SK-N-SH (cell line): ENCODE measurements around the gene BCAS2. TPM values are rescaled to one million over a fixed set of nuclear protein-coding genes. Genes with fewer than 3 reads are reported as not detected.
A peak's percentile ranks its signal among the peaks of the same experiment; 100 is the strongest.

Source experiments
- CTCF ChIA-PET: fragments of 300-600, 350-600 bp; formaldehyde crosslinking; extraction: SDS; loops from one replicate; lab custom pipeline; 2021; lab: Yijun Ruan, JAX
- POLR2A ChIA-PET: fragments of 350-600 bp; sonication (Branson Sonifier 250); formaldehyde crosslinking; extraction: SDS; loops from one replicate; lab custom pipeline; 2020; ENCODE audit warnings: antibody characterized with exemption, inconsistent platforms; lab: Yijun Ruan, JAX
- DNase-seq: peaks from one replicate; pipeline ENCODE4 v3.0.0; 2012
- H2AFZ ChIP-seq: fragments of 200-600 bp; sonication (generic); 2 replicates; pipeline ENCODE4 v1.8.1; 2016; ENCODE audit warnings: antibody characterized with exemption, mild to moderate bottlenecking, low read depth
- H3F3A ChIP-seq: fragments of 200-600 bp; sonication (generic); replicated peaks from 2 replicates; pipeline ENCODE3; 2016; ENCODE audit warnings: antibody characterized with exemption, mild to moderate bottlenecking; ENCODE audit not compliant: insufficient read depth
- H3K27ac ChIP-seq, 2 experiments: fragments of 200-500 bp in 1 of 2; fragments of 200-600 bp in 1 of 2; sonication (Bioruptor generic) in 1 of 2; sonication (generic), shearing (Covaris generic) in 1 of 2; 2 replicates each; pipeline versions ENCODE4 v1.5.1 to v1.6.1; 2014 to 2016; ENCODE audit warnings: low read depth in 2 of 2, inconsistent platforms in 1 of 2, low read length in 1 of 2, mild to moderate bottlenecking in 1 of 2, mixed read lengths in 1 of 2
- H3K27me3 ChIP-seq: fragments of 200-600 bp; sonication (generic), shearing (Covaris generic); 2 replicates; pipeline ENCODE4 v1.6.1; 2016; ENCODE audit warnings: mixed run types; ENCODE audit not compliant: insufficient read depth
- H3K36me3 ChIP-seq, 2 experiments: fragments of 200-500 bp in 1 of 2; fragments of 200-600 bp in 1 of 2; sonication (Bioruptor generic) in 1 of 2; sonication (generic) in 1 of 2; replicated peaks in 1 of 2; 2 replicates each; pipeline versions ENCODE3 to v1.5.1; 2014 to 2016; ENCODE audit warnings: low read length in 1 of 2, mild to moderate bottlenecking in 1 of 2; ENCODE audit not compliant: insufficient read depth in 2 of 2, control insufficient read depth in 1 of 2
- H3K4me1 ChIP-seq, 2 experiments: fragments of 200-500 bp in 1 of 2; fragments of 200-600 bp in 1 of 2; sonication (Bioruptor generic) in 1 of 2; sonication (generic), shearing (Covaris generic) in 1 of 2; 2 replicates each; pipeline versions ENCODE4 v1.5.1 to v1.6.1; 2014 to 2016; ENCODE audit warnings: low read depth in 1 of 2, low read length in 1 of 2, mixed run types in 1 of 2; ENCODE audit not compliant: insufficient read depth in 2 of 2, control insufficient read depth in 1 of 2
- H3K4me2 ChIP-seq: fragments of 200-600 bp; sonication (generic), shearing (Covaris generic); 2 replicates; pipeline ENCODE4 v1.6.1; 2017; ENCODE audit warnings: mixed run types
- H3K4me3 ChIP-seq, 2 experiments: fragments of 200-500 bp in 1 of 2; fragments of 200-600 bp in 1 of 2; sonication (Bioruptor generic) in 1 of 2; sonication (generic), shearing (Covaris generic) in 1 of 2; 2 replicates each; pipeline versions ENCODE4 v1.5.1 to v1.8.1; 2014 to 2016; ENCODE audit warnings: low read depth in 2 of 2, inconsistent platforms in 1 of 2, low read length in 1 of 2, mild to moderate bottlenecking in 1 of 2, mixed read lengths in 1 of 2, moderate library complexity in 1 of 2
- H3K79me2 ChIP-seq: fragments of 200-600 bp; sonication (generic); 2 replicates; pipeline ENCODE4 v1.8.1; 2017; ENCODE audit warnings: mild to moderate bottlenecking; ENCODE audit not compliant: insufficient read depth
- H3K9ac ChIP-seq: fragments of 200-600 bp; sonication (generic); 2 replicates; pipeline ENCODE4 v1.6.1; 2017; ENCODE audit warnings: mixed run types
- H3K9me2 ChIP-seq: fragments of 200-600 bp; sonication (generic); 2 replicates; pipeline ENCODE4 v1.6.1; 2017; ENCODE audit warnings: mixed run types
- H3K9me3 ChIP-seq: fragments of 200-600 bp; sonication (generic); 2 replicates; pipeline ENCODE4 v1.6.1; 2017; ENCODE audit warnings: mixed run types, mild to moderate bottlenecking, moderate library complexity
- H4K20me1 ChIP-seq: fragments of 200-600 bp; sonication (generic); 2 replicates; pipeline ENCODE4 v1.6.1; 2017; ENCODE audit warnings: mild to moderate bottlenecking, mixed run types; ENCODE audit not compliant: insufficient read depth
- ELF1 ChIP-seq: IDR thresholded peaks from 2 replicates; pipeline ENCODE4 v1.4.0; 2012
- FOSL2 ChIP-seq: IDR thresholded peaks from 2 replicates; pipeline ENCODE4 v1.4.0; 2012; ENCODE audit warnings: low read depth, mild to moderate bottlenecking, moderate library complexity, borderline replicate concordance
- FOXJ3 ChIP-seq: sonication (generic); formaldehyde crosslinking; IDR thresholded peaks from 2 replicates; pipeline ENCODE4 v1.5.1; 2020; ENCODE audit warnings: mild to moderate bottlenecking, missing genetic modification reagents
- GATA2 ChIP-seq: sonication (generic); formaldehyde crosslinking; IDR thresholded peaks from 2 replicates; pipeline ENCODE4 v1.5.0; 2020; ENCODE audit warnings: mild to moderate bottlenecking, missing genetic modification reagents
- JUND ChIP-seq: IDR thresholded peaks from 2 replicates; pipeline ENCODE4 v1.4.0; 2012
- NFIC ChIP-seq: IDR thresholded peaks from 2 replicates; pipeline ENCODE4 v1.4.0; 2012; ENCODE audit warnings: borderline replicate concordance
- NRF1 ChIP-seq: IDR thresholded peaks from 2 replicates; pipeline ENCODE4 v1.6.1; 2012; ENCODE audit warnings: low read depth, mild to moderate bottlenecking, low read length
- POLR2AphosphoS5 ChIP-seq: IDR thresholded peaks from 2 replicates; pipeline ENCODE4 v1.6.1; 2012; ENCODE audit warnings: low read depth, low read length
- RCOR1 ChIP-seq: fragments of 150-350 bp; IDR thresholded peaks from 2 replicates; pipeline ENCODE4 v1.6.1; 2017; ENCODE audit warnings: antibody characterized with exemption, low read length
- REST ChIP-seq: IDR thresholded peaks from 2 replicates; pipeline ENCODE4 v1.6.1; 2012; ENCODE audit warnings: mild to moderate bottlenecking, low read depth, low read length, moderate library complexity
- RXRA ChIP-seq: IDR thresholded peaks from 2 replicates; pipeline ENCODE4 v1.4.0; 2012; ENCODE audit warnings: low read depth, mild to moderate bottlenecking, borderline replicate concordance
- SMC3 ChIP-seq: IDR thresholded peaks from 2 replicates; pipeline ENCODE4 v1.6.1; 2012; ENCODE audit warnings: low read depth, low read length, improper control_type of control experiment
- TCF12 ChIP-seq: IDR thresholded peaks from 2 replicates; pipeline ENCODE4 v1.4.0; 2012
- TEAD4 ChIP-seq: IDR thresholded peaks from 2 replicates; pipeline ENCODE4 v1.4.0; 2012; ENCODE audit warnings: mild to moderate bottlenecking, borderline replicate concordance; ENCODE audit not compliant: insufficient read depth
- YY1 ChIP-seq: IDR thresholded peaks from 2 replicates; pipeline ENCODE4 v1.4.0; 2012; ENCODE audit warnings: low read depth, mild to moderate bottlenecking
- WGBS: methylation state at CpG from one replicate; pipeline ENCODE4 v1.1.6; 2017; ENCODE audit warnings: low lambda C conversion rate; 5-methylcytosine and 5-hydroxymethylcytosine counted together
- polyA plus RNA-seq, 3 experiments: library from polyadenylated mRNA; depleted of rRNA; stranded (reverse); fragments of >200 nt; gene quantifications; 2 replicates each; pipeline ENCODE4 v1.2.3, GENCODE V29; 2012
- TF ChIP-seq, protein P1 (sequence below): IDR thresholded peaks from 2 replicates; pipeline ENCODE4 v1.4.0; 2012; ENCODE audit warnings: low read depth, borderline replicate concordance
- TF ChIP-seq, protein P2 (sequence below): IDR thresholded peaks from 2 replicates; pipeline ENCODE4 v1.4.0; 2012; ENCODE audit warnings: low read depth, borderline replicate concordance
- TF ChIP-seq, protein P3 (sequence below): IDR thresholded peaks from 2 replicates; pipeline ENCODE4; 2012
- TF ChIP-seq, protein P4 (sequence below): IDR thresholded peaks from 2 replicates; pipeline ENCODE4 v1.4.0; 2012; ENCODE audit warnings: low read depth
- TF ChIP-seq, protein P5 (sequence below): fragments of 150-350 bp; IDR thresholded peaks from 2 replicates; pipeline ENCODE4 v1.6.1; 2017; ENCODE audit warnings: antibody characterized with exemption, low read length, low read depth, borderline replicate concordance

Gene BCAS2
- polyA plus RNA-seq, 1 of the 3 experiments (the other 2 are of a cell fraction), result 19.6 TPM

GRCh38 chr1:114540821-114541220, 40.6 kb downstream of the BCAS2 start:
- CTCF ChIA-PET, result no interaction called here

GRCh38 chr1:114540272-114540671, 41.1 kb downstream of the BCAS2 start:
- Histone ChIP-seq H3K4me1 (no peaks in the 10 kb centered on the region), H3K36me3 (no peaks in the 10 kb centered on the region), H3K9me2 (no peaks in the 10 kb centered on the region), H3K4me2 (no peak overlapping the region), H3K4me3 (no peak overlapping the region), H3K79me2 (no peaks in the 10 kb centered on the region), H3K27me3 (no peaks in the 10 kb centered on the region), H3K9me3 (no peaks in the 10 kb centered on the region), H2AFZ (0 out of 2 replicates have a peak overlapping the region, but pooled peaks have one; percentile 22), H3K9ac (no peak overlapping the region), H4K20me1 (no peaks in the 10 kb centered on the region), H3K27ac (no peak overlapping the region), H3F3A (no peaks in the 10 kb centered on the region)
- no peak for TF ChIP-seq REST
- TF ChIP-seq SMC3, result no peak
- no peak for TF ChIP-seq ELF1
- TF ChIP-seq, protein P1, sequence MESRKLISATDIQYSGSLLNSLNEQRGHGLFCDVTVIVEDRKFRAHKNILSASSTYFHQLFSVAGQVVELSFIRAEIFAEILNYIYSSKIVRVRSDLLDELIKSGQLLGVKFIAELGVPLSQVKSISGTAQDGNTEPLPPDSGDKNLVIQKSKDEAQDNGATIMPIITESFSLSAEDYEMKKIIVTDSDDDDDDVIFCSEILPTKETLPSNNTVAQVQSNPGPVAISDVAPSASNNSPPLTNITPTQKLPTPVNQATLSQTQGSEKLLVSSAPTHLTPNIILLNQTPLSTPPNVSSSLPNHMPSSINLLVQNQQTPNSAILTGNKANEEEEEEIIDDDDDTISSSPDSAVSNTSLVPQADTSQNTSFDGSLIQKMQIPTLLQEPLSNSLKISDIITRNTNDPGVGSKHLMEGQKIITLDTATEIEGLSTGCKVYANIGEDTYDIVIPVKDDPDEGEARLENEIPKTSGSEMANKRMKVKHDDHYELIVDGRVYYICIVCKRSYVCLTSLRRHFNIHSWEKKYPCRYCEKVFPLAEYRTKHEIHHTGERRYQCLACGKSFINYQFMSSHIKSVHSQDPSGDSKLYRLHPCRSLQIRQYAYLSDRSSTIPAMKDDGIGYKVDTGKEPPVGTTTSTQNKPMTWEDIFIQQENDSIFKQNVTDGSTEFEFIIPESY, result no peak
- TF ChIP-seq, protein P2, sequence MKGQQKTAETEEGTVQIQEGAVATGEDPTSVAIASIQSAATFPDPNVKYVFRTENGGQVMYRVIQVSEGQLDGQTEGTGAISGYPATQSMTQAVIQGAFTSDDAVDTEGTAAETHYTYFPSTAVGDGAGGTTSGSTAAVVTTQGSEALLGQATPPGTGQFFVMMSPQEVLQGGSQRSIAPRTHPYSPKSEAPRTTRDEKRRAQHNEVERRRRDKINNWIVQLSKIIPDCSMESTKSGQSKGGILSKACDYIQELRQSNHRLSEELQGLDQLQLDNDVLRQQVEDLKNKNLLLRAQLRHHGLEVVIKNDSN, result no peak
- TF ChIP-seq RXRA, result no peak
- TF ChIP-seq TCF12, result no peak
- TF ChIP-seq TEAD4, result no peak
- no peak for TF ChIP-seq YY1
- TF ChIP-seq, protein P3, sequence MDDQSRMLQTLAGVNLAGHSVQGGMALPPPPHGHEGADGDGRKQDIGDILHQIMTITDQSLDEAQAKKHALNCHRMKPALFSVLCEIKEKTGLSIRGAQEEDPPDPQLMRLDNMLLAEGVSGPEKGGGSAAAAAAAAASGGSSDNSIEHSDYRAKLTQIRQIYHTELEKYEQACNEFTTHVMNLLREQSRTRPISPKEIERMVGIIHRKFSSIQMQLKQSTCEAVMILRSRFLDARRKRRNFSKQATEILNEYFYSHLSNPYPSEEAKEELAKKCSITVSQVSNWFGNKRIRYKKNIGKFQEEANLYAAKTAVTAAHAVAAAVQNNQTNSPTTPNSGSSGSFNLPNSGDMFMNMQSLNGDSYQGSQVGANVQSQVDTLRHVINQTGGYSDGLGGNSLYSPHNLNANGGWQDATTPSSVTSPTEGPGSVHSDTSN, result no peak
- no peak for TF ChIP-seq NRF1
- TF ChIP-seq FOXJ3 (CRISPR knock-in tag), result no peak
- no peak for TF ChIP-seq GATA2
- TF ChIP-seq JUND, result no peak
- no peak for TF ChIP-seq FOSL2
- TF ChIP-seq, protein P4, sequence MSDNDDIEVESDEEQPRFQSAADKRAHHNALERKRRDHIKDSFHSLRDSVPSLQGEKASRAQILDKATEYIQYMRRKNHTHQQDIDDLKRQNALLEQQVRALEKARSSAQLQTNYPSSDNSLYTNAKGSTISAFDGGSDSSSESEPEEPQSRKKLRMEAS, result no peak
- TF ChIP-seq NFIC, result no peak
- no peak for TF ChIP-seq RCOR1
- TF ChIP-seq, protein P5, sequence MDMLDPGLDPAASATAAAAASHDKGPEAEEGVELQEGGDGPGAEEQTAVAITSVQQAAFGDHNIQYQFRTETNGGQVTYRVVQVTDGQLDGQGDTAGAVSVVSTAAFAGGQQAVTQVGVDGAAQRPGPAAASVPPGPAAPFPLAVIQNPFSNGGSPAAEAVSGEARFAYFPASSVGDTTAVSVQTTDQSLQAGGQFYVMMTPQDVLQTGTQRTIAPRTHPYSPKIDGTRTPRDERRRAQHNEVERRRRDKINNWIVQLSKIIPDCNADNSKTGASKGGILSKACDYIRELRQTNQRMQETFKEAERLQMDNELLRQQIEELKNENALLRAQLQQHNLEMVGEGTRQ, result no peak
- TF ChIP-seq POLR2AphosphoS5, result no peak
- ChIA-PET CTCF (no interaction called here), POLR2A (no interaction called here)
- WGBS, result 14% methylated on average over 3 of the region's 3 CpGs
- no peak for DNase-seq

More at GRCh38 chr1:114540821-114541220, 40.6 kb downstream of the BCAS2 start:
- WGBS, result 75% methylated on average over 6 of the region's 6 CpGs
- Histone ChIP-seq H3K27me3 (no peaks in the 10 kb centered on the region), H3K27ac (no peak overlapping the region), H2AFZ (no peak overlapping the region), H3K4me2 (no peak overlapping the region), H3K36me3 (no peaks in the 10 kb centered on the region), H3K9me3 (no peaks in the 10 kb centered on the region), H3K79me2 (no peaks in the 10 kb centered on the region), H3K9me2 (no peaks in the 10 kb centered on the region), H3K4me3 (no peak overlapping the region), H3K4me1 (no peaks in the 10 kb centered on the region), H4K20me1 (no peaks in the 10 kb centered on the region), H3F3A (no peaks in the 10 kb centered on the region), H3K9ac (no peak overlapping the region)
- POLR2A ChIA-PET, result no interaction called here
- DNase-seq, result no peak
- no peak for TF ChIP-seq FOXJ3 (CRISPR knock-in tag)
- TF ChIP-seq JUND, result no peak
